Activated T-cell treated with anti-CD3 and anti-CD28 coated beads, Interleukin-2, amount 50 U/mL, for 24 hours (primary cell): ENCODE data around the gene CDK4.
A peak's percentile ranks its signal among the peaks of the same experiment; 100 is the strongest.

ENCODE experiments used
- DNase-seq: peaks from one replicate; pipeline ENCODE4 v3.0.0-alpha.2; 2020
- H3K27ac Mint-ChIP-seq: 2 replicates; pipeline ENCODE4 v1.8.0; 2020; ENCODE audit warnings: mild to moderate bottlenecking, mixed read lengths
- H3K27me3 Mint-ChIP-seq: 2 replicates; pipeline ENCODE4 v1.8.0; 2020; ENCODE audit warnings: mixed read lengths
- H3K36me3 Mint-ChIP-seq: 2 replicates; pipeline ENCODE4 v1.8.0; 2020; ENCODE audit warnings: low read depth, mixed read lengths
- H3K4me1 Mint-ChIP-seq: 2 replicates; pipeline ENCODE4 v1.8.0; 2020; ENCODE audit warnings: low read depth, mixed read lengths
- H3K4me3 Mint-ChIP-seq: 2 replicates; pipeline ENCODE4 v1.8.0; 2020; ENCODE audit warnings: mild to moderate bottlenecking, moderate library complexity, mixed read lengths
- H3K9me3 Mint-ChIP-seq: 2 replicates; pipeline ENCODE4 v1.8.0; 2020; ENCODE audit warnings: mixed read lengths

CDK4 gene

DNA sequence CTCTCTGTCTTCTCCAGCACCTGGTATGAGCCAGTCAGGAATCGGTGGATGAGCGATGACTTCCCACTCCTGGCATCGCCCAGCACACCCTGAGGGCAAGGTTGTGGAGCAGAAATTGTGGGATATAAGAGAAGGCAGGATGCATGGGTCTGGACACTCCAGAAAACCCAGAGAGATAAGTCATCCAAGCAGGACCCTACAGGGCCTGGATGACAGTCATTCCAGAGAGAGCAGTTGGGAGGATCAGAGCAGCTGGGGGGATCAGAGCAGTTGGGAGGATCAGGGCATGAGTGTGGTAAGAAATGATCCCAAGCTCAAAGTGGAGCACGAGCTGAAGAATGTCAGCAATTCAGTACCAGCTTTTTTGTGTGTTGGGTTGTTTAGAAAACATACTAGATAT, 17.5 kb downstream of the CDK4 start:
- peak overlapping the region; percentile 53 for H3K27ac Mint-ChIP-seq

GRCh38 chr12:57733928-57734327, 18.2 kb downstream of the CDK4 start:
- H3K27ac Mint-ChIP-seq: peak overlapping the region; percentile 66

More for the DNA sequence above, 17.5 kb downstream of the CDK4 start:
- Mint-ChIP-seq H3K4me3 (no peak overlapping the region), H3K4me1 (peaks cover 14% of the 10 kb centered on the region), H3K9me3 (no peaks in the 10 kb centered on the region), H3K36me3 (peaks cover 79% of the 10 kb centered on the region), H3K27me3 (no peaks in the 10 kb centered on the region)
- no peak for DNase-seq

DNA sequence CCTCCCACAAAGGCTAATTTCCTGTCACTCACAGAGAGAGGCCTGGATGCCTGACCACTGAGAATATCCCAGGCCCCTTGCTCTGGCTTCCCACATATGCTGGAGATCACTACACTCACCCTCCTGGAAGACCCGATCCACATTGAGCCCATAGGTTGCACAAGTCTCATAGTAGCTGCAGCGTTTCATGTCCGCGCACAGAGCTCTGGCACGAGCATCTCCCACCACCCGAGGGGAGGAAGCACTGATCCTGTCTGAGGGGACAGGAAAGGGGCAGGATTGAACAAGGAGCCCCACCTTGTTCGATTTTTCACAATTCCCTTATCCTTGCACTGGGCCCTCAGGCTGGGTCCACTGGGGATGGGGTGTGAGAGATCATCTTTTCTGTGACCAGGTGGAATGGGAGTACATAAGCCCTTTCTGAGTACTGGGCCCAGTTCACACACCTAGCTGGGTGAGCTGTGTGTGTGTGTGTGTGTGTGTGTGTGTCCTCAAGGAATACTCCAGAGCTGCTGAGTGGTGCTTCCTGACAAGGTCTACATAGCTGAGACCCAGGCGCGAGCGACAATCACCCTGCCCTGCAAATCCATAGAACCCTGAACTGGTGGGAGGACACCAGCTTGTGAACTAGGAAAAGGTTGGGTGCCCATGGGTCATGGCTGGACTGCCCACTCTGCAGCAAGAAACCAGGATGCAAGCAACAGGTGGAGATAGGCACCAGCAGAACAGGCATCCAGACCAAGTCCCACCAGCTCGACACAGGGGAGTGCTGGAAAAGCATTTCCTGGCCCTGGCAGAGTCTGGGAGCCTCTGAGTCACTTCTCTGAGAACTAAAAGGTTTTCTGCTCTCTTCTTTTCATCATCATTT, 19.1 kb downstream of the CDK4 start:
- no peaks in the 10 kb centered on the region for H3K9me3 Mint-ChIP-seq
- peaks cover 6% of the 10 kb centered on the region for H3K4me1 Mint-ChIP-seq
- DNase-seq: no peak
- no peak overlapping the region for H3K4me3 Mint-ChIP-seq
- peaks cover 85% of the 10 kb centered on the region for H3K36me3 Mint-ChIP-seq
- H3K27ac Mint-ChIP-seq: peak overlapping the region; percentile 66
- no peaks in the 10 kb centered on the region for H3K27me3 Mint-ChIP-seq

More at GRCh38 chr12:57733928-57734327, 18.2 kb downstream of the CDK4 start:
- H3K4me1 Mint-ChIP-seq: peaks cover 8% of the 10 kb centered on the region
- no peaks in the 10 kb centered on the region for H3K9me3 Mint-ChIP-seq
- no peak overlapping the region for H3K4me3 Mint-ChIP-seq
- DNase-seq: no peak
- H3K36me3 Mint-ChIP-seq: peaks cover 78% of the 10 kb centered on the region
- no peaks in the 10 kb centered on the region for H3K27me3 Mint-ChIP-seq

- DNase-seq: no peak
- H3K4me1 Mint-ChIP-seq: peaks cover 6% of the 10 kb centered on the region
- no peak overlapping the region for H3K4me3 Mint-ChIP-seq
Observed at GRCh38 chr12:57732270-57732669, 19.8 kb downstream of the CDK4 start.

DNA sequence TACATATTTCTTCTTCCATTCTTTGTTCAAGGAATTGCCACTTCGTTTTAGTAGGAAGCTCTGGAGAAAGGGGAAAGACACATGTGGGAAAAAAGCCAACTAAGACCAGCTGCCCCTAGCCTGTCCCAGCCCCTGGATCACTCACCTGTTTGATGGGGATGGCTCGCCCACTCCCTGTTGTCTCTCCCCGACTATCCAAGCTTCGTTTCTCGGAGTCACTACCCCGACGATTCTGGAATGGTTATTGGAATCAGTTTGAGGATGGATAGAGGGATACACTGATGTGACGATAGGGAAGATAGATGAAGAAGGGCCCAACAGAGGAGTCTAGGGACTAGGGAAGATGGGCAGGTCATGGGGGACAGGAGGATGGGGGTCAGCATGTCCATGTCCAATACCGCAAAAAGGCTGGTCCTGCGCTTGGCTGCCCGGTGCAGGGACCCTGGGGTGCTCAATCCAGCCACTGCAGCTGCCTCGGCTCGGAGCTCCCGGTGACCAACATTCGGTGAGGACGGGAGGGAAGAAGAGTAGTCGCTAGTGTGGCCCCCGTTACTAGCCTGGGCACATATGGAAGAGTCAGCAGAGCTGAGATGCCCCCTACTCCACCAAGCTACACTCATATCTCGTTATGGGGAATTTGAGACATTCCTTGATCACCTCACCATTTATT, 20.6 kb downstream of the CDK4 start:
- DNase-seq: no peak
- H3K27me3 Mint-ChIP-seq: no peaks in the 10 kb centered on the region
- peaks cover 92% of the 10 kb centered on the region for H3K36me3 Mint-ChIP-seq
- H3K4me3 Mint-ChIP-seq: no peak overlapping the region
- peaks cover 3% of the 10 kb centered on the region for H3K4me1 Mint-ChIP-seq
- no peak overlapping the region for H3K27ac Mint-ChIP-seq
- H3K9me3 Mint-ChIP-seq: no peaks in the 10 kb centered on the region

More at GRCh38 chr12:57732270-57732669, 19.8 kb downstream of the CDK4 start:
- Mint-ChIP-seq H3K27ac (peak overlapping the region; percentile 22), H3K9me3 (no peaks in the 10 kb centered on the region), H3K27me3 (no peaks in the 10 kb centered on the region), H3K36me3 (peaks cover 92% of the 10 kb centered on the region)

DNA sequence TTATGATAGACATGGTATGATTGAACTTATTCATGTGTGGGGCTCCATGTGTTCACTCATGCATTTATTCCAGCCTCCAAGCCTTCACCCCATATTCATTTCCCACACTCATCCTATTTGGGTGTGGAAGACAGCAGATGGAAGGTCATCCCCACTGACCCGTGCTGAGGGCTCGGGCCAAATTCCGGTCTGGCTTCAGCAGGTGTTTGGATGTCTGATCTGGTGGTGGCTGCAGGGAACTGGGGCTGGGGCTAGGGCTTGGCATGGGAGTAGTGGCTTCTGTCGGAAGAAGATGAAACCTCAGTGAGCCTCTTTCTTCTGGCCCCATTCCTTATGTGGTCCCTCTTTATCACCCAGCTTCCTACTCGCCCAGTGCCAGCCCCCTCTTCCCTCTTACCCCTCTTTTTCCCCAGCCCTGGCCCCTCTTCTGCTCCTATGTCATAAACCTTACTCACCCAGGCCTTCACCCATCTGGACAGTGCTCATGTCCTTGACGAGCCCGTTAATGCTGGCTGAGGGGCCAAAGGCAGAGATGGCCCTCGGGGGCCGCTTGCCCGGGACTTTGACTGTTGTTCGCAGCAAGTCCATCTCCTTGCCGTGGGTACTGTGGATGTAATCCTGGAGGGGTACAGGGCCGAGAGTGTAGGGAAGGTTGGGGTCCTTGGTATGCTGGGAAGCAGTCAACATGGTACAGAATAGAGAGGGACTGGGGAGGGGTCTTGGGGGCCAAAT, 21.6 kb downstream of the CDK4 start:
- Mint-ChIP-seq H3K9me3 (no peaks in the 10 kb centered on the region), H3K27ac (no peak overlapping the region), H3K27me3 (no peaks in the 10 kb centered on the region), H3K4me1 (peaks cover 2% of the 10 kb centered on the region), H3K36me3 (peaks cover 91% of the 10 kb centered on the region), H3K4me3 (no peak overlapping the region)
- DNase-seq: no peak

DNA sequence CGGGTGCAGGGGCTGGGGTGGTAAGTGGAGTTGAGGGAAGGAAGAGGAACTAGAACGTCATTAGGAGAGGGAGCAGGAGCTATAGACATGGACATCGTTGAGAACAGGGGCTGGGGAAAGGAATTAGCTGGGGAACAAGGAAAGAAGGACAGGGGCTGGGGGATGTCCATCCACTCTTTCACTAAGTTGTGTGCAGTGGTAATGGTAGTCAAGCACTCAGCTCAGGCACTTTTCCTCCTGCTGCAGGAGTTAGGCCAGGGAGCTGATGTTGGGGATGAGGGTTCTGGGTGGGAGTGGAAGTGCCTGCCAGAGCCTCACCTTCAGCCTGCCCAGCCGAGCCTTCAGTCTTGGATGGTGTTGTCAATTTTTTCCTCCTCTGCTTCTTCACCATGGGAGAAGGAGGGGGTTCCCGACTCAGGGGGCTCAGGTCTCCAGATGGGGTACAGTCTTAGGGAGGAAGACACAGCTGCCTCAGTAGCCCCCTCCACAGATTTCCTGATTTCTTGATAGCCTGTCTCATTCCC, 22.7 kb downstream of the CDK4 start:
- Mint-ChIP-seq H3K4me3 (no peak overlapping the region), H3K27ac (peak overlapping the region; percentile 44), H3K36me3 (peaks cover 88% of the 10 kb centered on the region), H3K27me3 (no peaks in the 10 kb centered on the region), H3K9me3 (no peaks in the 10 kb centered on the region), H3K4me1 (peaks cover 5% of the 10 kb centered on the region)
- DNase-seq: no peak

DNA sequence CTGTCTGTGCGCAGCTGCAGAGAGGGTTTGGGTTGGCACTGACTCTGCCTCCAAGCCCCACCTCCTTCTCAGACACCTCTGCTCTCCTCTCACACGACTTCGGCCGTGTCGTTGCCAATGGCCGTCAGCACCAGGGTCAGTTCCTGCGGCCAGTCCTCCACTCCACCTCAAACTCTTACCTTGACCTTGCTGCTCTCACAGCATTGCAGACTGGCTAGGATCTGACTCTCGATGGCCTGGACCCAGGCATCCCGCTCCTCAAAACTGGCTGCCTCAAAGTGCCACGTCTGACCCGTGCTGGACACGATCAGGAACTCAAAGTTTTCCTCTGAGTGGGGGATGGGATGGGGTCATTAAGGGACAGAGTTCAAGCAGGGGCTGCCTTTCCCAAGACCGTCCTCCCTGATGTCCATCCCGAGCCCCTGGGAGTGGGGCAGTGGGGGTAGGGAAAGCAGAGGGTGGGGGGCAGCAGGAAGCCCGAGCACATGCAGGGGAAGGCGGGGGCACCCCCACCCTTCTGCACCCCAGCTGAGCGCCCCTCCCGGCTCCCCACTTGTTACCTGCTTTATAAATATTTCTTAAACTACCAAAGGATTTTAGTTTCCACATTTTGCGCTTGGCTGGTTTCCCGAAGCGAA, 24.2 kb downstream of the CDK4 start:
- peaks cover 73% of the 10 kb centered on the region for H3K36me3 Mint-ChIP-seq
- no peak overlapping the region for H3K4me3 Mint-ChIP-seq
- no peak for DNase-seq
- H3K27ac Mint-ChIP-seq: peak overlapping the region; percentile 7
- no peaks in the 10 kb centered on the region for H3K9me3 Mint-ChIP-seq
- H3K4me1 Mint-ChIP-seq: peaks cover 5% of the 10 kb centered on the region
- no peaks in the 10 kb centered on the region for H3K27me3 Mint-ChIP-seq

- H3K27ac Mint-ChIP-seq: no peak overlapping the region
- no peaks in the 10 kb centered on the region for H3K9me3 Mint-ChIP-seq
- no peaks in the 10 kb centered on the region for H3K27me3 Mint-ChIP-seq
- H3K4me3 Mint-ChIP-seq: no peak overlapping the region
- H3K4me1 Mint-ChIP-seq: peaks cover 5% of the 10 kb centered on the region
- peaks cover 69% of the 10 kb centered on the region for H3K36me3 Mint-ChIP-seq
- DNase-seq: no peak
Observed at GRCh38 chr12:57726884-57727757, 25.0 kb downstream of the CDK4 start.

GRCh38 chr12:57726151-57726883, 25.8 kb downstream of the CDK4 start:
- Mint-ChIP-seq H3K36me3 (peaks cover 68% of the 10 kb centered on the region), H3K9me3 (no peaks in the 10 kb centered on the region), H3K4me3 (peak overlapping the region; percentile 56), H3K4me1 (peaks cover 5% of the 10 kb centered on the region), H3K27me3 (no peaks in the 10 kb centered on the region), H3K27ac (peak overlapping the region; percentile 73)
- peak; percentile 40 for DNase-seq

- Mint-ChIP-seq H3K36me3 (peaks cover 68% of the 10 kb centered on the region), H3K27me3 (no peaks in the 10 kb centered on the region), H3K9me3 (no peaks in the 10 kb centered on the region), H3K27ac (no peak overlapping the region), H3K4me3 (no peak overlapping the region), H3K4me1 (peaks cover 5% of the 10 kb centered on the region)
- DNase-seq: no peak
Observed at GRCh38 chr12:57725851-57726150, 26.3 kb downstream of the CDK4 start.

DNA sequence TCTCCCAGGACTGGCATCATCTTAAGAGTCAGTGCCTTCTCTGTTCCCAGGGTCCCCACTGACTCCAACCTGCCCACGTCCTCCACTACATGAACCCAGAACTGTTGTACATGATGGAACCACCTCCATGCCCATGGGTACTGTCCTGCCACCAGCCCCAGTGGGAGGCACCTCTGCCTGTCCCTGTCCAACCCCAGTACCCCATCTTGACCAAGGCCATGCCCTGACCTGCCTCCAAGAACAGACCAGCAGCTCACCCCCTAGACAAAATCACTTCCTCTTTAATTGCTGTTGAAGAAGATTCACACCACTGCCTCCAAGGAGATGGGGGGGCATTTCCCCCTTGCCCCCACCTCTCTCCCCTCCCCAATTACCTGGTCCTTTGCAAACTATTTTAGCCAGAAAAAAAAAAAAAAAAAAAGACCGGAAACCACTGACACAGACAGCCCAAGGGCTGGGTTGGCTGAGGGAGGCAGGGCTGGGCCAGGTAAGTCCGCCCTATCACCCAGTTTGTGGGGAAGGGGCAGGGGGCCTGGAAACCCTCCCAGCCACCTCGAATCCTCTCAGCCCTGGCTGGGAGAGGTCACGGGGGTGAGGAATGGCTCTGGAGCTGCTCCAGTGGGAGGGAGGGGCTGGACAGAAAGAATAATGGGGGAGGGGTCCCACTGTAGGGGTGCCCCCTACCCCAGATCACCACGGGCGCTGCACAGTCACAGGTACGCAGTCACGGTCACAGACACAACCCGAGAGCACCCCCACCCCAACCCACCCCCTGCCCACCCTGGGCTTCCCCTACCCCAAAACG, 27.0 kb downstream of the CDK4 start:
- Mint-ChIP-seq H3K9me3 (no peaks in the 10 kb centered on the region), H3K4me1 (peaks cover 5% of the 10 kb centered on the region), H3K4me3 (no peak overlapping the region), H3K36me3 (peaks cover 68% of the 10 kb centered on the region), H3K27me3 (no peaks in the 10 kb centered on the region), H3K27ac (peak overlapping the region; percentile 45)
- DNase-seq: peak; percentile 28
